Neural progenitor cell (in vitro differentiated cells): ENCODE results near the gene MED19.

Source experiments
- CTCF ChIP-seq: fragments of 200-600 bp; sonication (generic); IDR thresholded peaks from 2 replicates; pipeline ENCODE4 v1.5.1; 2017; ENCODE audit warnings: antibody characterized with exemption, mild to moderate bottlenecking
- EZH2 ChIP-seq: fragments of 200-600 bp; sonication (generic); IDR thresholded peaks from 2 replicates; pipeline ENCODE4 v1.6.1; 2017; ENCODE audit warnings: antibody characterized with exemption, mild to moderate bottlenecking, moderate library complexity
- EZH2phosphoT487 ChIP-seq: fragments of 200-600 bp; sonication (generic); IDR thresholded peaks from 2 replicates; pipeline ENCODE4 v1.6.1; 2017; ENCODE audit warnings: antibody characterized with exemption

GRCh38 chr11:57700425-57700824 is 11.6 kb downstream of the MED19 start:
- TF ChIP-seq EZH2 (no peak), CTCF (peak; percentile 22), EZH2phosphoT487 (no peak)
